ENCODE results near the gene ALK. TPM values are rescaled to one million over a fixed set of nuclear protein-coding genes. Genes with fewer than 3 reads are reported as not detected.
A peak's percentile ranks its signal among the peaks of the same experiment; 100 is the strongest.

Gene ALK
- total RNA-seq, 2 donors from 2014 or later, result not detected

- H3K4me1 Mint-ChIP-seq (ENCODE audit: low read depth in 2 of 2), result no peaks in the 10 kb centered on the region
- H3K9me3 Mint-ChIP-seq, result no peaks in the 10 kb centered on the region
- DNase-seq (ENCODE audit: low spot score) (no peak), ATAC-seq (no peak)
- H3K27ac Mint-ChIP-seq, result no peak overlapping the region
- no peaks in the 10 kb centered on the region for H3K36me3 Mint-ChIP-seq
- H3K4me3 Mint-ChIP-seq, result no peak overlapping the region
- H3K27me3 Mint-ChIP-seq, result peaks cover 12 to 14% of the 10 kb centered on the region in 2 donors
These were observed 361.4 kb downstream of the ALK start for GRCh38 chr2:29560030-29560429.

- Mint-ChIP-seq H3K4me3 (no peak overlapping the region), H3K27ac (no peak overlapping the region), H3K4me1 (ENCODE audit: low read depth in 2 of 2) (no peaks in the 10 kb centered on the region), H3K36me3 (no peaks in the 10 kb centered on the region), H3K27me3 (peaks cover 7 to 14% of the 10 kb centered on the region in 2 donors), H3K9me3 (no peaks in the 10 kb centered on the region)
- DNase-seq (ENCODE audit: low spot score) (no peak), ATAC-seq (no peak)
These were observed 361.8 kb downstream of the ALK start for GRCh38 chr2:29559578-29559977.

- Mint-ChIP-seq H3K9me3 (no peaks in the 10 kb centered on the region), H3K27ac (no peak overlapping the region), H3K36me3 (no peaks in the 10 kb centered on the region), H3K4me3 (no peak overlapping the region), H3K4me1 (ENCODE audit: low read depth in 2 of 2) (no peaks in the 10 kb centered on the region), H3K27me3 (peaks cover 14 to 17% of the 10 kb centered on the region in 2 donors)
- DNase-seq (ENCODE audit: low spot score), result no peak
- no peak for ATAC-seq
These were observed 363.3 kb downstream of the ALK start for GRCh38 chr2:29558097-29558496.

GRCh38 chr2:29557268-29557667 is 364.1 kb downstream of the ALK start:
- H3K4me1 Mint-ChIP-seq (ENCODE audit: low read depth in 2 of 2), result no peaks in the 10 kb centered on the region
- H3K9me3 Mint-ChIP-seq, result no peaks in the 10 kb centered on the region
- no peaks in the 10 kb centered on the region for H3K36me3 Mint-ChIP-seq
- peaks cover 17 to 22% of the 10 kb centered on the region in 2 donors for H3K27me3 Mint-ChIP-seq
- no peak overlapping the region for H3K4me3 Mint-ChIP-seq
- H3K27ac Mint-ChIP-seq, result no peak overlapping the region
- ATAC-seq, result no peak
- DNase-seq (ENCODE audit: low spot score), result no peak

- DNase-seq (ENCODE audit: low spot score) (no peak), ATAC-seq (no peak)
- Mint-ChIP-seq H3K4me1 (ENCODE audit: low read depth in 2 of 2) (no peaks in the 10 kb centered on the region), H3K27ac (no peak overlapping the region), H3K36me3 (no peaks in the 10 kb centered on the region), H3K27me3 (peaks cover 23 to 46% of the 10 kb centered on the region in 2 donors), H3K4me3 (no peak overlapping the region), H3K9me3 (no peaks in the 10 kb centered on the region)
These were observed 372.4 kb downstream of the ALK start for GRCh38 chr2:29549069-29549380.

- ATAC-seq (no peak), DNase-seq (ENCODE audit: low spot score) (no peak)
- Mint-ChIP-seq H3K9me3 (no peaks in the 10 kb centered on the region), H3K4me3 (no peak overlapping the region), H3K4me1 (ENCODE audit: low read depth in 2 of 2) (no peaks in the 10 kb centered on the region), H3K36me3 (no peaks in the 10 kb centered on the region), H3K27me3 (peaks cover 19 to 50% of the 10 kb centered on the region in 2 donors), H3K27ac (no peak overlapping the region)
These were observed 376.5 kb downstream of the ALK start for GRCh38 chr2:29544917-29545316.

GRCh38 chr2:29544031-29544430 is 377.4 kb downstream of the ALK start:
- ATAC-seq (peak in 1 of 2 donors; percentile 52), DNase-seq (ENCODE audit: low spot score) (no peak)
- Mint-ChIP-seq H3K27me3 (peaks cover 19 to 56% of the 10 kb centered on the region in 2 donors), H3K4me1 (ENCODE audit: low read depth in 2 of 2) (no peaks in the 10 kb centered on the region), H3K4me3 (no peak overlapping the region), H3K36me3 (no peaks in the 10 kb centered on the region), H3K27ac (no peak overlapping the region), H3K9me3 (no peaks in the 10 kb centered on the region)

GRCh38 chr2:29535188-29535587 is 386.2 kb downstream of the ALK start:
- H3K27me3 Mint-ChIP-seq, result peaks cover 22 to 52% of the 10 kb centered on the region in 2 donors
- H3K4me3 Mint-ChIP-seq, result no peak overlapping the region
- no peaks in the 10 kb centered on the region for H3K9me3 Mint-ChIP-seq
- H3K36me3 Mint-ChIP-seq, result no peaks in the 10 kb centered on the region
- no peak overlapping the region for H3K27ac Mint-ChIP-seq
- ATAC-seq, result no peak
- no peaks in the 10 kb centered on the region for H3K4me1 Mint-ChIP-seq (ENCODE audit: low read depth in 2 of 2)
- no peak for DNase-seq (ENCODE audit: low spot score)

- ATAC-seq (no peak), DNase-seq (ENCODE audit: low spot score) (no peak)
- Mint-ChIP-seq H3K4me3 (no peak overlapping the region), H3K27me3 (peaks cover 27 to 43% of the 10 kb centered on the region in 2 donors), H3K9me3 (no peaks in the 10 kb centered on the region), H3K4me1 (ENCODE audit: low read depth in 2 of 2) (peaks cover 4% of the 10 kb centered on the region in 2 donors), H3K36me3 (no peaks in the 10 kb centered on the region), H3K27ac (no peak overlapping the region)
These were observed 388.9 kb downstream of the ALK start for GRCh38 chr2:29532436-29532835.

GRCh38 chr2:29531626-29532025 is 389.8 kb downstream of the ALK start:
- no peak overlapping the region for H3K27ac Mint-ChIP-seq
- no peaks in the 10 kb centered on the region for H3K36me3 Mint-ChIP-seq
- DNase-seq (ENCODE audit: low spot score), result no peak
- peaks cover 27 to 39% of the 10 kb centered on the region in 2 donors for H3K27me3 Mint-ChIP-seq
- H3K4me1 Mint-ChIP-seq (ENCODE audit: low read depth in 2 of 2), result peaks cover 4% of the 10 kb centered on the region in 2 donors
- H3K4me3 Mint-ChIP-seq, result no peak overlapping the region
- no peaks in the 10 kb centered on the region for H3K9me3 Mint-ChIP-seq
- no peak for ATAC-seq

- ATAC-seq (no peak), DNase-seq (ENCODE audit: low spot score) (no peak)
- Mint-ChIP-seq H3K4me3 (no peak overlapping the region), H3K36me3 (no peaks in the 10 kb centered on the region), H3K4me1 (ENCODE audit: low read depth in 2 of 2) (peaks cover 4% of the 10 kb centered on the region in 2 donors), H3K9me3 (no peaks in the 10 kb centered on the region), H3K27ac (no peak overlapping the region), H3K27me3 (peaks cover 21 to 34% of the 10 kb centered on the region in 2 donors)
These were observed 391.1 kb downstream of the ALK start for GRCh38 chr2:29530281-29530680.

GRCh38 chr2:29528891-29529520 is 392.4 kb downstream of the ALK start:
- H3K9me3 Mint-ChIP-seq, result no peaks in the 10 kb centered on the region
- H3K36me3 Mint-ChIP-seq, result no peaks in the 10 kb centered on the region
- peaks cover 24 to 40% of the 10 kb centered on the region in 2 donors for H3K27me3 Mint-ChIP-seq
- peaks cover 4% of the 10 kb centered on the region in 2 donors for H3K4me1 Mint-ChIP-seq (ENCODE audit: low read depth in 2 of 2)
- H3K27ac Mint-ChIP-seq, result no peak overlapping the region
- H3K4me3 Mint-ChIP-seq, result no peak overlapping the region
- peak in 1 of 2 donors; percentile 4 for ATAC-seq
- DNase-seq (ENCODE audit: low spot score), result no peak

- Mint-ChIP-seq H3K4me1 (ENCODE audit: low read depth in 2 of 2) (peaks cover 4% of the 10 kb centered on the region in 2 donors), H3K27me3 (peaks cover 19 to 34% of the 10 kb centered on the region in 2 donors), H3K27ac (no peak overlapping the region), H3K4me3 (no peak overlapping the region), H3K9me3 (no peaks in the 10 kb centered on the region), H3K36me3 (no peaks in the 10 kb centered on the region)
- ATAC-seq (no peak), DNase-seq (ENCODE audit: low spot score) (no peak)
These were observed 393.0 kb downstream of the ALK start for GRCh38 chr2:29528371-29528770.

GRCh38 chr2:29527947-29528346 is 393.4 kb downstream of the ALK start:
- Mint-ChIP-seq H3K4me1 (ENCODE audit: low read depth in 2 of 2) (peaks cover 4% of the 10 kb centered on the region in 2 donors), H3K9me3 (no peaks in the 10 kb centered on the region), H3K36me3 (no peaks in the 10 kb centered on the region), H3K27ac (no peak overlapping the region), H3K4me3 (no peak overlapping the region), H3K27me3 (peaks cover 19 to 33% of the 10 kb centered on the region in 2 donors)
- no peak for ATAC-seq
- DNase-seq (ENCODE audit: low spot score), result no peak

All from natural killer cell treated with Interleukin-12 subunit alpha and Interleukin-12 subunit beta and Interleukin-15 and Interleukin-18, amount 100 ng/mL, for 72 hours (primary cell).